WTC11 (cell line): ENCODE data around the gene SPINK14.

ENCODE experiments used
- TF ChIP-seq, protein P1 (sequence below): sonication (generic); formaldehyde crosslinking; IDR thresholded peaks from 2 replicates; pipeline ENCODE4 v1.8.1; 2022; ENCODE audit warnings: low read depth, missing genetic modification reagents, borderline replicate concordance
- TF ChIP-seq, protein P2 (sequence below): fragments of 200-600 bp; IDR thresholded peaks from 2 replicates; pipeline ENCODE4 v1.8.0; 2022; ENCODE audit warnings: antibody characterized with exemption

DNA sequence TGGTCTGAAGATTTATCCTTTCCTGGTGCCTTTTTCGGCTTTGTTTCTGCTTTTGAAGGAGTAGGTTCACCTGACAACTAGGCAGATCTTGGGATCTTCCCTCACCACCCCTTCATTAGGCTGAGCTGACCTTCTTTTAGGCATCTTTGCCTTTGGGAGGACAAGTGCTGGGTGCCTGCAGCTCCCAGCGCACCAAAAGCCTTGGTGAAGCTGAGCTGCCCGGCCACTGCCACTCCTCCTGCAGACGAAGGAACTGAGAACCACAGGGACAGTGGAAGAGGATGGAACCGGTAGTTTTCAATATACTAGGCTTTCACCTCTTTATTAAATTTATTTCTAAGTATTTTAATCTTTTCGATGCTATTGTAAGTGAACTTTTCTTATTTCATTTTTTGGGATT is 53.2 kb downstream of the SPINK14 start:
- TF ChIP-seq, protein P1, sequence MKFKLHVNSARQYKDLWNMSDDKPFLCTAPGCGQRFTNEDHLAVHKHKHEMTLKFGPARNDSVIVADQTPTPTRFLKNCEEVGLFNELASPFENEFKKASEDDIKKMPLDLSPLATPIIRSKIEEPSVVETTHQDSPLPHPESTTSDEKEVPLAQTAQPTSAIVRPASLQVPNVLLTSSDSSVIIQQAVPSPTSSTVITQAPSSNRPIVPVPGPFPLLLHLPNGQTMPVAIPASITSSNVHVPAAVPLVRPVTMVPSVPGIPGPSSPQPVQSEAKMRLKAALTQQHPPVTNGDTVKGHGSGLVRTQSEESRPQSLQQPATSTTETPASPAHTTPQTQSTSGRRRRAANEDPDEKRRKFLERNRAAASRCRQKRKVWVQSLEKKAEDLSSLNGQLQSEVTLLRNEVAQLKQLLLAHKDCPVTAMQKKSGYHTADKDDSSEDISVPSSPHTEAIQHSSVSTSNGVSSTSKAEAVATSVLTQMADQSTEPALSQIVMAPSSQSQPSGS, result no peak
- TF ChIP-seq, protein P2, sequence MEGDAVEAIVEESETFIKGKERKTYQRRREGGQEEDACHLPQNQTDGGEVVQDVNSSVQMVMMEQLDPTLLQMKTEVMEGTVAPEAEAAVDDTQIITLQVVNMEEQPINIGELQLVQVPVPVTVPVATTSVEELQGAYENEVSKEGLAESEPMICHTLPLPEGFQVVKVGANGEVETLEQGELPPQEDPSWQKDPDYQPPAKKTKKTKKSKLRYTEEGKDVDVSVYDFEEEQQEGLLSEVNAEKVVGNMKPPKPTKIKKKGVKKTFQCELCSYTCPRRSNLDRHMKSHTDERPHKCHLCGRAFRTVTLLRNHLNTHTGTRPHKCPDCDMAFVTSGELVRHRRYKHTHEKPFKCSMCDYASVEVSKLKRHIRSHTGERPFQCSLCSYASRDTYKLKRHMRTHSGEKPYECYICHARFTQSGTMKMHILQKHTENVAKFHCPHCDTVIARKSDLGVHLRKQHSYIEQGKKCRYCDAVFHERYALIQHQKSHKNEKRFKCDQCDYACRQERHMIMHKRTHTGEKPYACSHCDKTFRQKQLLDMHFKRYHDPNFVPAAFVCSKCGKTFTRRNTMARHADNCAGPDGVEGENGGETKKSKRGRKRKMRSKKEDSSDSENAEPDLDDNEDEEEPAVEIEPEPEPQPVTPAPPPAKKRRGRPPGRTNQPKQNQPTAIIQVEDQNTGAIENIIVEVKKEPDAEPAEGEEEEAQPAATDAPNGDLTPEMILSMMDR, result no peak
